Measurements from ENCODE around the gene COPB2. TPM values are rescaled to one million over a fixed set of nuclear protein-coding genes. Genes with fewer than 3 reads are reported as not detected.

Gene COPB2
- total RNA-seq, 3 donors from 2014 or later (not counting 1 experiment from before 2014, with no cell fraction given): 34.7 to 50.2 (median 42.4) TPM

- ATAC-seq (peak; percentile 94 to 99 (median 99)), DNase-seq (peak; percentile 70 to 92)
- peaks cover 18% of the 10 kb centered on the region for H3K36me3 ChIP-seq (ENCODE audit: control insufficient read depth, insufficient read depth, low read length)
- no peaks in the 10 kb centered on the region for H3K9me3 ChIP-seq (ENCODE audit: control insufficient read depth, insufficient read depth, low read length)
- peaks cover 16% of the 10 kb centered on the region for H3K4me1 ChIP-seq (ENCODE audit: control insufficient read depth, insufficient read depth, low read length)
- Mint-ChIP-seq H3K4me3 (no peak within 1 kb of the TSS), H3K27ac (peak within 1 kb of the TSS in 1 of 2 donors; percentile 39), H3K9me3 (peaks cover 4% of the 10 kb centered on the region in 2 donors), H3K36me3 (peaks cover 9% of the 10 kb centered on the region), H3K27me3 (ENCODE audit: low read depth in 2 of 2) (peaks cover 8 to 13% of the 10 kb centered on the region in 2 donors), H3K4me1 (peaks cover 0 to 9% of the 10 kb centered on the region in 2 donors)
- H3K27ac ChIP-seq (ENCODE audit: low read length): peak within 1 kb of the TSS; percentile 82
- WGBS (ENCODE audit: insufficient coverage): under 1% methylated on average over 37 of the region's 37 CpGs
- H3K4me3 ChIP-seq (ENCODE audit: low read length): peak within 1 kb of the TSS; percentile 97
- peaks cover 3% of the 10 kb centered on the region for H3K27me3 ChIP-seq (ENCODE audit: control insufficient read depth, insufficient read depth, low read length)
- intact Hi-C loops (cut with micrococcal nuclease): loop anchor here (1.0 to 5.0 kb wide), 2 partner anchors 45 to 752 kb away; partner anchors contain the start of genes CEP70 and COPB2
- TF ChIP-seq, protein P1, sequence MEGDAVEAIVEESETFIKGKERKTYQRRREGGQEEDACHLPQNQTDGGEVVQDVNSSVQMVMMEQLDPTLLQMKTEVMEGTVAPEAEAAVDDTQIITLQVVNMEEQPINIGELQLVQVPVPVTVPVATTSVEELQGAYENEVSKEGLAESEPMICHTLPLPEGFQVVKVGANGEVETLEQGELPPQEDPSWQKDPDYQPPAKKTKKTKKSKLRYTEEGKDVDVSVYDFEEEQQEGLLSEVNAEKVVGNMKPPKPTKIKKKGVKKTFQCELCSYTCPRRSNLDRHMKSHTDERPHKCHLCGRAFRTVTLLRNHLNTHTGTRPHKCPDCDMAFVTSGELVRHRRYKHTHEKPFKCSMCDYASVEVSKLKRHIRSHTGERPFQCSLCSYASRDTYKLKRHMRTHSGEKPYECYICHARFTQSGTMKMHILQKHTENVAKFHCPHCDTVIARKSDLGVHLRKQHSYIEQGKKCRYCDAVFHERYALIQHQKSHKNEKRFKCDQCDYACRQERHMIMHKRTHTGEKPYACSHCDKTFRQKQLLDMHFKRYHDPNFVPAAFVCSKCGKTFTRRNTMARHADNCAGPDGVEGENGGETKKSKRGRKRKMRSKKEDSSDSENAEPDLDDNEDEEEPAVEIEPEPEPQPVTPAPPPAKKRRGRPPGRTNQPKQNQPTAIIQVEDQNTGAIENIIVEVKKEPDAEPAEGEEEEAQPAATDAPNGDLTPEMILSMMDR (IDR thresholded peaks at IDR 0.05): no peak
These were observed 45.3 kb downstream of the COPB2 start, which contains the start of gene MRPS22 for GRCh38 chr3:139343895-139344856. Gene MRPS22 (plus strand): TSS chr3:139344020. CDS start chr3:139344027, 7 bp downstream.

GRCh38 chr3:139342054-139342453 is 47.4 kb downstream of the COPB2 start:
- H3K9me3 ChIP-seq (ENCODE audit: control insufficient read depth, insufficient read depth, low read length): no peaks in the 10 kb centered on the region
- Mint-ChIP-seq H3K27ac (no peak overlapping the region), H3K27me3 (ENCODE audit: low read depth in 2 of 2) (peaks cover 15 to 22% of the 10 kb centered on the region in 2 donors), H3K9me3 (peaks cover 4% of the 10 kb centered on the region in 2 donors), H3K36me3 (no peaks in the 10 kb centered on the region), H3K4me3 (peak overlapping the region; percentile 1), H3K4me1 (peaks cover 0 to 9% of the 10 kb centered on the region in 2 donors)
- ATAC-seq (no peak), DNase-seq (no peak)
- no peak overlapping the region for H3K4me3 ChIP-seq (ENCODE audit: low read length)
- TF ChIP-seq, protein P1 (IDR thresholded peaks at IDR 0.05): no peak
- no peaks in the 10 kb centered on the region for H3K36me3 ChIP-seq (ENCODE audit: control insufficient read depth, insufficient read depth, low read length)
- intact Hi-C loops (cut with micrococcal nuclease): loop anchor here (5.0 kb wide), 1 partner anchor 750 kb away; the partner anchor contains the start of gene CEP70
- H3K27me3 ChIP-seq (ENCODE audit: control insufficient read depth, insufficient read depth, low read length): peaks cover 3% of the 10 kb centered on the region
- H3K27ac ChIP-seq (ENCODE audit: low read length): no peak overlapping the region
- H3K4me1 ChIP-seq (ENCODE audit: control insufficient read depth, insufficient read depth, low read length): peaks cover 16% of the 10 kb centered on the region

DNA sequence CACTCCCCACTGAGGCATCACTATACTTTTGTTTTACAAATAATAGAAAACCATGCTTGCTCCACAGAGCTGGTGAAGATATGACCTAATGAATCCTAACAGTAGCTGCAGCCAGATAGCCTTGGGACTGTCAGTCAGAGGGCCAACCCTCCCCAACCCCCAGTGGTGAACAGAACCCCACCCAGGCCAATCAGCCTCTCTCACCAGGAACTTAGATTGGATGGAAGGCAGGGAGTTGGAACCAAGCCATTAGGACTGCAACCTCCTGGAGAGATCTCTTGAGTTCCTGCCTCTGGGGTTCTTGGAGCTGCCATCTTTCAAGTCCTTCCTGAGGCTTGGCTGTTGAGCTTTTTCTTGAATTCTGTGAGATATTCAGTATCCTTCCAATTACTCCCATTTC is 48.7 kb downstream of the COPB2 start:
- Mint-ChIP-seq H3K36me3 (no peaks in the 10 kb centered on the region), H3K27ac (no peak overlapping the region)

More for the DNA sequence above, 48.7 kb downstream of the COPB2 start:
- H3K4me1 ChIP-seq (ENCODE audit: control insufficient read depth, insufficient read depth, low read length): peaks cover 16% of the 10 kb centered on the region
- Mint-ChIP-seq H3K4me1 (peaks cover 0 to 9% of the 10 kb centered on the region in 2 donors), H3K4me3 (no peak overlapping the region), H3K27me3 (ENCODE audit: low read depth in 2 of 2) (peaks cover 19 to 26% of the 10 kb centered on the region in 2 donors), H3K9me3 (peaks cover 4% of the 10 kb centered on the region in 2 donors)
- ATAC-seq (no peak), DNase-seq (no peak)
- peaks cover 3% of the 10 kb centered on the region for H3K27me3 ChIP-seq (ENCODE audit: control insufficient read depth, insufficient read depth, low read length)
- no peaks in the 10 kb centered on the region for H3K36me3 ChIP-seq (ENCODE audit: control insufficient read depth, insufficient read depth, low read length)
- H3K9me3 ChIP-seq (ENCODE audit: control insufficient read depth, insufficient read depth, low read length): no peaks in the 10 kb centered on the region
- H3K27ac ChIP-seq (ENCODE audit: low read length): no peak overlapping the region
- TF ChIP-seq, protein P1 (IDR thresholded peaks at IDR 0.05): no peak
- H3K4me3 ChIP-seq (ENCODE audit: low read length): no peak overlapping the region
- intact Hi-C loops (cut with micrococcal nuclease): loop anchor here (5.0 kb wide), 1 partner anchor 748 kb away; the partner anchor contains the start of gene CEP70
